GM18867 (cell line): ENCODE data around the gene ORC2.
"Not testable (repeated sequence)": the region's sequence is repeated elsewhere in the genome, so short reads cannot be mapped to it uniquely, and the experiment has no call there.

Experiments
- ATAC-seq: cut with Tn5 transposase; IDR thresholded peaks from one replicate; pipeline ENCODE4 v1.9.1; 2021; ENCODE audit warnings: mild to moderate bottlenecking, moderate library complexity; ENCODE audit not compliant: unreplicated experiment

Gene ORC2

GRCh38 chr2:200939832-200940231, 23.6 kb downstream of the ORC2 start:
- ATAC-seq, result no peak

- no peak for ATAC-seq
These were observed 32.4 kb downstream of the ORC2 start for GRCh38 chr2:200930947-200931626.

- ATAC-seq, result no peak
These were observed 33.9 kb downstream of the ORC2 start for GRCh38 chr2:200929334-200930249.

- no peak for ATAC-seq
These were observed 41.0 kb downstream of the ORC2 start for GRCh38 chr2:200922439-200922838.

GRCh38 chr2:200913654-200914053, 49.8 kb downstream of the ORC2 start:
- no peak for ATAC-seq

- no peak for ATAC-seq
These were observed 53.5 kb downstream of the ORC2 start for GRCh38 chr2:200909958-200910357.

- peak; percentile 50 for ATAC-seq
These were observed 57.7 kb downstream of the ORC2 start for GRCh38 chr2:200905618-200906296.

GRCh38 chr2:200901459-200902072, 61.9 kb downstream of the ORC2 start:
- ATAC-seq, result peak; percentile 96

- no peak for ATAC-seq
These were observed 64.0 kb downstream of the ORC2 start for GRCh38 chr2:200899482-200899881.

GRCh38 chr2:200888704-200889625, 74.5 kb downstream of the ORC2 start, which contains the start of the genes NIF3L1 and PPIL3:
TSS of gene NIF3L1 (plus strand) at chr2:200889371. CDS start at chr2:200891944, 2,573 bp downstream.
TSS of gene PPIL3 (minus strand) at chr2:200889077. CDS start at chr2:200887615, 1,462 bp downstream.
- ATAC-seq, result peak; percentile 86

GRCh38 chr2:200881715-200882249, 81.7 kb downstream of the ORC2 start:
- ATAC-seq, result not testable (repeated sequence)

- ATAC-seq, result no peak
These were observed 85.1 kb downstream of the ORC2 start for GRCh38 chr2:200878289-200878880.

- ATAC-seq, result no peak
These were observed 86.0 kb downstream of the ORC2 start for GRCh38 chr2:200877443-200877842.

GRCh38 chr2:200873560-200873959, 89.9 kb downstream of the ORC2 start:
- ATAC-seq, result no peak

GRCh38 chr2:200871151-200871550, 92.3 kb downstream of the ORC2 start:
- no peak for ATAC-seq

- ATAC-seq, result no peak
These were observed 94.4 kb downstream of the ORC2 start for GRCh38 chr2:200869014-200869413.

GRCh38 chr2:200864176-200865034, 99.1 kb downstream of the ORC2 start, which contains the start of gene CLK1:
TSS of gene CLK1 (minus strand) at chr2:200864658. CDS start at chr2:200861862, 2,796 bp downstream.
- peak; percentile 87 for ATAC-seq

GRCh38 chr2:200863782-200864175, 99.7 kb downstream of the ORC2 start:
- peak; percentile 6 for ATAC-seq
